Neuronal stem cell (in vitro differentiated cells): ENCODE data around the gene KLF15.

ENCODE experiments used
- DNase-seq: peaks from one replicate; pipeline ENCODE4 v3.0.0-alpha.2; 2013; ENCODE audit warnings: low spot score
- H2AFZ ChIP-seq: one replicate; pipeline ENCODE4 v1.6.1; 2013; ENCODE audit warnings: mild to moderate bottlenecking, low read length, inconsistent platforms
- H2AK5ac ChIP-seq: 2 replicates; pipeline ENCODE4 v1.6.1; 2013; ENCODE audit warnings: low read depth, mild to moderate bottlenecking, inconsistent platforms, low read length, moderate library complexity, mixed read lengths
- H2BK120ac ChIP-seq: 2 replicates; pipeline ENCODE4 v1.6.1; 2013; ENCODE audit warnings: low read depth, mild to moderate bottlenecking, inconsistent platforms, low read length, moderate library complexity, mixed read lengths
- H2BK12ac ChIP-seq: one replicate; pipeline ENCODE4 v1.6.1; 2013; ENCODE audit warnings: low read length, inconsistent platforms
- H2BK15ac ChIP-seq: 2 replicates; pipeline ENCODE4 v1.6.1; 2013; ENCODE audit warnings: mild to moderate bottlenecking, low read length, inconsistent platforms, mixed read lengths
- H2BK5ac ChIP-seq: one replicate; pipeline ENCODE4 v1.6.1; 2013; ENCODE audit warnings: inconsistent platforms, mild to moderate bottlenecking, low read length, moderate library complexity
- H3K14ac ChIP-seq: one replicate; pipeline ENCODE4 v1.6.1; 2013; ENCODE audit warnings: low read length, inconsistent platforms
- H3K18ac ChIP-seq: 2 replicates; pipeline ENCODE4 v1.6.1; 2013; ENCODE audit warnings: low read length, inconsistent platforms
- H3K23ac ChIP-seq: 2 replicates; pipeline ENCODE4 v1.6.1; 2013; ENCODE audit warnings: low read depth, mild to moderate bottlenecking, mixed read lengths, low read length, inconsistent platforms; ENCODE audit not compliant: poor library complexity
- H3K27ac ChIP-seq: replicated peaks from 3 replicates; pipeline ENCODE4 v1.5.1; 2013; ENCODE audit warnings: low read length, inconsistent platforms
- H3K27me3 ChIP-seq, 3 experiments: 2 replicates each; pipeline ENCODE4 v1.6.1; 2013; ENCODE audit warnings: low read length in 3 of 3, mild to moderate bottlenecking in 2 of 3, inconsistent platforms in 1 of 3, low read depth in 1 of 3, mixed read lengths in 1 of 3, moderate library complexity in 1 of 3; ENCODE audit not compliant: control insufficient read depth in 3 of 3, insufficient read depth in 3 of 3
- H3K36me3 ChIP-seq, 2 donors: replicated peaks in 1 of 2; 2 replicates each; pipeline ENCODE4 v1.6.1; 2013; ENCODE audit warnings: low read length in 2 of 2; ENCODE audit not compliant: control insufficient read depth in 2 of 2, insufficient read depth in 2 of 2
- H3K4ac ChIP-seq: 2 replicates; pipeline ENCODE4 v1.6.1; 2013; ENCODE audit warnings: inconsistent platforms, mild to moderate bottlenecking, low read length, moderate library complexity
- H3K4me1 ChIP-seq, 2 donors: 1 replicate in 1 of 2; 2 replicates in 1 of 2; pipeline ENCODE4 v1.6.1; 2013; ENCODE audit warnings: low read length in 2 of 2, low read depth in 1 of 2; ENCODE audit not compliant: control insufficient read depth in 2 of 2, insufficient read depth in 1 of 2
- H3K4me2 ChIP-seq: one replicate; pipeline ENCODE4 v1.6.1; 2013; ENCODE audit warnings: mild to moderate bottlenecking, low read length, inconsistent platforms; ENCODE audit not compliant: insufficient read depth, poor library complexity, severe bottlenecking
- H3K4me3 ChIP-seq, 2 donors: 2 replicates each; pipeline ENCODE4 v1.5.1; 2013; ENCODE audit warnings: low read length in 2 of 2, mild to moderate bottlenecking in 2 of 2, inconsistent platforms in 1 of 2, moderate library complexity in 1 of 2
- H3K79me1 ChIP-seq: one replicate; pipeline ENCODE4 v1.6.1; 2013; ENCODE audit warnings: low read depth, mild to moderate bottlenecking, inconsistent platforms, low read length, moderate library complexity
- H3K9ac ChIP-seq: one replicate; pipeline ENCODE4 v1.6.1; 2013; ENCODE audit warnings: mild to moderate bottlenecking, low read depth, low read length, inconsistent platforms; ENCODE audit not compliant: poor library complexity
- H3K9me3 ChIP-seq, 2 donors: replicated peaks in 1 of 2; 2 replicates each; pipeline versions ENCODE3 to v1.6.1; 2013; ENCODE audit warnings: low read length in 2 of 2, mild to moderate bottlenecking in 2 of 2, inconsistent platforms in 1 of 2, low read depth in 1 of 2, mixed read lengths in 1 of 2, moderate library complexity in 1 of 2; ENCODE audit not compliant: control insufficient read depth in 2 of 2, insufficient read depth in 1 of 2
- H4K8ac ChIP-seq: one replicate; pipeline ENCODE4 v1.6.1; 2013; ENCODE audit warnings: low read depth, mild to moderate bottlenecking, inconsistent platforms, low read length, moderate library complexity
- H4K91ac ChIP-seq: one replicate; pipeline ENCODE4 v1.6.1; 2013; ENCODE audit warnings: low read length, low read depth, mild to moderate bottlenecking, inconsistent platforms; ENCODE audit not compliant: poor library complexity
- WGBS, 2 donors: extraction: QIAGEN DNeasy Blood & Tissue Kit; methylation state at CpG; one replicate each; pipeline ENCODE4 v1.1.7; 2013; ENCODE audit warnings: missing lambda C conversion rate in 2 of 2, mixed read lengths in 1 of 2; ENCODE audit not compliant: insufficient read length in 2 of 2, insufficient replicate concordance in 1 of 2; ENCODE audit errors: extremely low coverage in 2 of 2; 5-methylcytosine and 5-hydroxymethylcytosine counted together

The KLF15 gene

GRCh38 chr3:126326629-126327028, 30.6 kb downstream of the KLF15 start:
- Histone ChIP-seq H3K9ac (no peak overlapping the region), H3K9me3 (peaks cover 13 to 14% of the 10 kb centered on the region in 2 donors), H3K23ac (no peak overlapping the region), H3K18ac (no peak overlapping the region), H4K91ac (no peak overlapping the region), H3K14ac (no peak overlapping the region), H2BK15ac (no peak overlapping the region), H2BK12ac (no peak overlapping the region), H3K4me2 (no peak overlapping the region), H3K79me1 (no peaks in the 10 kb centered on the region), H3K36me3 (no peaks in the 10 kb centered on the region), H2BK120ac (no peak overlapping the region), H3K4me1 (no peaks in the 10 kb centered on the region), H3K4me3 (no peak overlapping the region), H3K27me3 (peaks cover 0 to 7% (median 0%) of the 10 kb centered on the region in 3 experiments), H2BK5ac (no peak overlapping the region), H3K4ac (no peak overlapping the region), H4K8ac (no peak overlapping the region), H2AFZ (no peak overlapping the region), H3K27ac (no peak overlapping the region), H2AK5ac (no peak overlapping the region)
- WGBS, 2 donors = no CpG with 5 or more reads among the region's 4 CpGs
- DNase-seq = no peak

GRCh38 chr3:126322181-126322967, 34.8 kb downstream of the KLF15 start:
- H2BK120ac ChIP-seq = no peak overlapping the region
- H4K8ac ChIP-seq = no peak overlapping the region
- H2AFZ ChIP-seq = no peak overlapping the region
- H3K18ac ChIP-seq = no peak overlapping the region
- H3K23ac ChIP-seq = no peak overlapping the region
- H4K91ac ChIP-seq = no peak overlapping the region
- no peak overlapping the region for H3K14ac ChIP-seq
- H2AK5ac ChIP-seq = no peak overlapping the region
- H3K4me3 ChIP-seq = no peak overlapping the region
- H3K79me1 ChIP-seq = no peaks in the 10 kb centered on the region
- no peak for DNase-seq
- no peak overlapping the region for H3K27ac ChIP-seq
- H3K36me3 ChIP-seq = no peaks in the 10 kb centered on the region
- H2BK12ac ChIP-seq = no peak overlapping the region
- H3K9ac ChIP-seq = no peak overlapping the region
- WGBS, 2 donors = no CpG with 5 or more reads among the region's 9 CpGs
- no peak overlapping the region for H2BK5ac ChIP-seq
- peaks cover 0 to 36% (median 0%) of the 10 kb centered on the region in 3 experiments for H3K27me3 ChIP-seq
- H3K4me1 ChIP-seq = no peaks in the 10 kb centered on the region
- H3K9me3 ChIP-seq = peaks cover 0 to 6% of the 10 kb centered on the region in 2 donors
- H3K4me2 ChIP-seq = no peak overlapping the region
- H3K4ac ChIP-seq = no peak overlapping the region
- no peak overlapping the region for H2BK15ac ChIP-seq

GRCh38 chr3:126321490-126321889, 35.7 kb downstream of the KLF15 start:
- Histone ChIP-seq H2AFZ (no peak overlapping the region), H2BK12ac (no peak overlapping the region), H4K8ac (no peak overlapping the region), H2BK15ac (no peak overlapping the region), H3K36me3 (no peaks in the 10 kb centered on the region), H3K9me3 (peaks cover 0 to 1% of the 10 kb centered on the region in 2 donors), H3K4ac (no peak overlapping the region), H4K91ac (no peak overlapping the region), H3K18ac (no peak overlapping the region), H3K14ac (no peak overlapping the region), H3K9ac (peak overlapping the region; percentile 3), H3K4me2 (no peak overlapping the region), H2BK120ac (no peak overlapping the region), H3K27me3 (peaks cover 0 to 41% (median 0%) of the 10 kb centered on the region in 3 experiments), H3K4me3 (peak overlapping the region in 1 of 2 donors; percentile 51), H3K79me1 (no peaks in the 10 kb centered on the region), H3K4me1 (no peaks in the 10 kb centered on the region), H3K27ac (no peak overlapping the region), H2AK5ac (no peak overlapping the region), H3K23ac (no peak overlapping the region), H2BK5ac (no peak overlapping the region)
- no CpG with 5 or more reads among the region's 9 CpGs for WGBS, 2 donors
- DNase-seq = no peak

- Histone ChIP-seq H4K91ac (no peak overlapping the region), H2BK120ac (no peak overlapping the region), H2AK5ac (no peak overlapping the region), H3K4ac (no peak overlapping the region), H3K4me3 (no peak overlapping the region), H2BK5ac (no peak overlapping the region), H3K9me3 (no peaks in the 10 kb centered on the region), H4K8ac (no peak overlapping the region), H3K23ac (no peak overlapping the region), H2BK15ac (no peak overlapping the region), H3K27ac (no peak overlapping the region), H3K27me3 (peaks cover 0 to 41% (median 0%) of the 10 kb centered on the region in 3 experiments), H3K18ac (no peak overlapping the region), H3K14ac (no peak overlapping the region), H3K9ac (no peak overlapping the region), H3K79me1 (no peaks in the 10 kb centered on the region), H2AFZ (no peak overlapping the region), H3K4me1 (no peaks in the 10 kb centered on the region), H2BK12ac (no peak overlapping the region), H3K4me2 (no peak overlapping the region), H3K36me3 (no peaks in the 10 kb centered on the region)
- no CpG with 5 or more reads among the region's 7 CpGs for WGBS, 2 donors
- DNase-seq = no peak
Measured at GRCh38 chr3:126320517-126321293, 36.5 kb downstream of the KLF15 start.
